ENCODE results near the gene ABITRAM. TPM values are rescaled to one million over a fixed set of nuclear protein-coding genes. Genes with fewer than 3 reads are reported as not detected.
A peak's percentile ranks its signal among the peaks of the same experiment; 100 is the strongest.

Gene ABITRAM
- total RNA-seq, 4 donors from 2014 or later = 1.3 to 13.1 (median 6.3) TPM

GRCh38 chr9:108972626-108973209 lies 38.5 kb downstream of the ABITRAM start:
- Histone ChIP-seq H3K27me3 (no peaks in the 10 kb centered on the region), H3K27ac (peak overlapping the region in 1 of 2 donors; percentile 68), H3K4me1 (peaks cover 0 to 8% of the 10 kb centered on the region in 2 donors), H3K4me3 (no peak overlapping the region), H3K9me3 (no peaks in the 10 kb centered on the region), H3K36me3 (no peaks in the 10 kb centered on the region)
- intact Hi-C loops (cut with DNase I; ENCODE audit: low total_unique reads) = no loop called here
- no peak for DNase-seq
- TF ChIP-seq CTCF (IDR thresholded peaks at IDR 0.05) (no peak), POLR2A (IDR thresholded peaks at IDR 0.05) (no peak)

- no peak for TF ChIP-seq POLR2A (IDR thresholded peaks at IDR 0.05)
- no peak for TF ChIP-seq CTCF (IDR thresholded peaks at IDR 0.05)
- intact Hi-C loops (cut with DNase I; ENCODE audit: low total_unique reads) = no loop called here
- H3K4me3 ChIP-seq = no peak overlapping the region
- H3K27ac ChIP-seq = peak overlapping the region in 1 of 2 donors; percentile 2
- H3K4me1 ChIP-seq = peaks cover 0 to 8% of the 10 kb centered on the region in 2 donors
- no peaks in the 10 kb centered on the region for H3K27me3 ChIP-seq
- H3K9me3 ChIP-seq = no peaks in the 10 kb centered on the region
- DNase-seq = no peak
- no peaks in the 10 kb centered on the region for H3K36me3 ChIP-seq
Observed at GRCh38 chr9:108973895-108974294, 39.7 kb downstream of the ABITRAM start.

GRCh38 chr9:108978205-108978604 lies 44.0 kb downstream of the ABITRAM start:
- DNase-seq = no peak
- intact Hi-C loops (cut with DNase I; ENCODE audit: low total_unique reads) = no loop called here
- Histone ChIP-seq H3K4me3 (no peak overlapping the region), H3K27ac (no peak overlapping the region), H3K9me3 (no peaks in the 10 kb centered on the region), H3K27me3 (no peaks in the 10 kb centered on the region), H3K36me3 (no peaks in the 10 kb centered on the region), H3K4me1 (peaks cover 0 to 3% of the 10 kb centered on the region in 2 donors)
- TF ChIP-seq POLR2A (IDR thresholded peaks at IDR 0.05) = no peak
- TF ChIP-seq CTCF (IDR thresholded peaks at IDR 0.05) = no peak

GRCh38 chr9:108980893-108981292 lies 46.7 kb downstream of the ABITRAM start:
- Histone ChIP-seq H3K27me3 (no peaks in the 10 kb centered on the region), H3K27ac (no peak overlapping the region), H3K36me3 (no peaks in the 10 kb centered on the region), H3K9me3 (no peaks in the 10 kb centered on the region), H3K4me3 (no peak overlapping the region), H3K4me1 (no peaks in the 10 kb centered on the region)
- intact Hi-C loops (cut with DNase I; ENCODE audit: low total_unique reads) = no loop called here
- TF ChIP-seq CTCF (IDR thresholded peaks at IDR 0.05) (no peak), POLR2A (IDR thresholded peaks at IDR 0.05) (no peak)
- no peak for DNase-seq

- Histone ChIP-seq H3K9me3 (no peaks in the 10 kb centered on the region), H3K4me3 (no peak overlapping the region), H3K27me3 (no peaks in the 10 kb centered on the region), H3K4me1 (no peaks in the 10 kb centered on the region), H3K27ac (no peak overlapping the region), H3K36me3 (no peaks in the 10 kb centered on the region)
- intact Hi-C loops (cut with DNase I; ENCODE audit: low total_unique reads) = no loop called here
- TF ChIP-seq POLR2A (IDR thresholded peaks at IDR 0.05) = no peak
- no peak for TF ChIP-seq CTCF (IDR thresholded peaks at IDR 0.05)
- no peak for DNase-seq
Observed at GRCh38 chr9:108983885-108984284, 49.7 kb downstream of the ABITRAM start.

Other genes with a start within 250 kb of the ABITRAM start
- not detected for gene ACTL7B, start 78.4 kb upstream of the ABITRAM start, total RNA-seq
- not detected for gene ACTL7A, start 72.1 kb upstream of the ABITRAM start, total RNA-seq
- gene ELP1, start 276 bp upstream of the ABITRAM start, total RNA-seq = 10 to 100 TPM in 3 of 4 donors, 1 to 10 TPM in 1; 5.0 to 71.2 (median 36.2) TPM
- 10 to 100 TPM; 32.3 to 62.0 (median 41.4) TPM for gene CTNNAL1, start 79.1 kb downstream of the ABITRAM start, total RNA-seq
- gene TMEM245, start 185.5 kb downstream of the ABITRAM start, total RNA-seq = 10 to 100 TPM; 59.7 to 80.0 (median 76.0) TPM
- 10 to 100 TPM in 2 of 4 donors, 1 to 10 TPM in 1, under 1 TPM in 1; under 0.01 to 10.9 (median 10.1) TPM for gene FRRS1L, start 232.8 kb downstream of the ABITRAM start, total RNA-seq